ENCODE data around the gene A2M. TPM values are rescaled to one million over a fixed set of nuclear protein-coding genes. Genes with fewer than 3 reads are reported as not detected.

Gene A2M
- total RNA-seq, 2 donors from 2014 or later, result 0.26 to 0.28 TPM

DNA sequence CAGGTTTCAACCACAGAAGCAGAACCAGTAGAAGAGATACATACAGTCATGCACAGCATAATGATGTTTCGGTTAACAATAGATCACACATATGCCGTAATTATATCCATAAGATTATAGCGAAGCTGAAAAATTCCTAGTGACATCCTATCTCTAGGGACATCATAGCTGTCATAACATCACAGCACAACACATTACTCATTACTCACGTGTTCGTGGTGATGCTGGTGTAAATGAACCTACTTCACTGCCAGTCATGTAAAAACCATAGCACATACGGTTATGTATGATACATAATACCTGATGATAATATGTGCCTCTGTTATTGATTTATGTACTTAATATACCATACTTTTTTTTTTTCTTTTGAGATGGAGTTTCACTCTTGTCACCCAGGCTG lies 81.6 kb downstream of the A2M start:
- Mint-ChIP-seq H3K4me3 (no peak overlapping the region), H3K9me3 (no peaks in the 10 kb centered on the region), H3K36me3 (ENCODE audit: low read depth) (no peaks in the 10 kb centered on the region), H3K27me3 (no peaks in the 10 kb centered on the region), H3K27ac (no peak overlapping the region), H3K4me1 (peaks cover 22% of the 10 kb centered on the region)
- ATAC-seq (replicated peaks), result peak; percentile 63

DNA sequence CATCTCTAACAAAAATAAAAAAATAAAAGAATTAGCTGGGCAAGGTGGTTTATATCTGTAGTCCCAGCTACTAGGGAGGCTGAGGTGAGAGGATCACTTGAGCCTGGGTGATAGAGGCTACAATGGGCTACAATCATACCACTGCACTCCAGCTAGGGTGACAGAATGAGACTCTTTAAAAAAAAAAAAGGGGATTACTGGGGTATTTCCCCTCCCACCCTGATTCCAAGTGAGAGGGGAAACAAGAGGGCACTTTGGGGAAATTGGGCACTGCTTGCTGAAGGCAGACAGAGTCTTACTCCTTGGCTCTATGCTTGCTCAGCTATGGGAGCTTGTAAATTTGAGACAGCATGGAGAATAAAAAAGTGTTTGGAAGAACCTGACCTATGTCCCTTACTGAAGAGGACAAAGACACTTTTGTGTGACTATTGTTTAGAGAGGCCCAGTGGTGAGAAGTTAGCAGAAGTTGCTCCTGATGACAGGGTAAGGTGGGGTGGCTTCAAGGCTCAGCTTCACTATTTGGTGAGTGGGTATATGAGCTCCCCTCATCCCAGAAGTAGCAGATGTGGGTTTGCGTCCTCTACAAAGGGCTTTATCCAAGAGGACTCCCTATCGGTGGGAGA lies 82.3 kb downstream of the A2M start:
- H3K9me3 Mint-ChIP-seq, result no peaks in the 10 kb centered on the region
- H3K36me3 Mint-ChIP-seq (ENCODE audit: low read depth), result no peaks in the 10 kb centered on the region
- ATAC-seq (replicated peaks), result no peak
- H3K27ac Mint-ChIP-seq, result peak overlapping the region; percentile 29
- H3K4me3 Mint-ChIP-seq, result no peak overlapping the region
- H3K4me1 Mint-ChIP-seq, result peaks cover 23% of the 10 kb centered on the region
- H3K27me3 Mint-ChIP-seq, result no peaks in the 10 kb centered on the region

DNA sequence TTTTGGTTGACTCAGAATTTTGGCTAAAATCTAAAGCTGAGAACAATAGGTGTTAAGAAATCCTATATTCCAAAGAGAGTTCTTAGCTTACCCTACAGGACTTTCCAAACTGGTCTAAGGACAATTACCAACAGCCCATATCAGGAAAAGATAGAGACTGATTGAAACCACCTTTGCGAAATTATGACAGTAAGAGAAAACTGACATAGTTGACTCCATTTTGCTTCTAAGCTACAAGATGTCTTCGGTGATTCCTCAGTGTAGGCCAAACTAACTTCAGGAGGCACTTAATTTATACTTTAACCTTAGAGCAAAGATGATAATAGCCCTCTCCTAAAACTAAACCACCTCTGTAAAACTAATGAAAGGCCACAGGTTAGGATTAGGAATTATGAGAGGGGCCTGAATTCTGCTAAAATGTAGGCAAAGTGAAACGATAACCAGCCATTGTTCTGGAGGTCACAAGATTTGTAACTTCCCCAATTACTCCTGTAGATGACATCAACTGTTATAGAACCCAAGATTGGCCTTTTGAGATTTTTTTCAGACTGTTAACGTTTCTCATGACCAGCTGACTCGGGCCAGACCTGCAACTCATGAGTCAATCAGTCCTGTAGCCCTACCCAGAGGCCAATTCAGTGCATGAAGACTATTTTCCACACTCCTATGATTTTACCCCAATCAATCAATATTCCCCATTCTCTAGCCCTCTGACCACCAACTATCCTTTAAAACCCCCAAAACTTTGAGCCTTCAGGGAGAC lies 83.3 kb downstream of the A2M start:
- Mint-ChIP-seq H3K27ac (no peak overlapping the region), H3K36me3 (ENCODE audit: low read depth) (peaks cover 6% of the 10 kb centered on the region), H3K4me3 (no peak overlapping the region), H3K4me1 (peaks cover 27% of the 10 kb centered on the region), H3K9me3 (no peaks in the 10 kb centered on the region), H3K27me3 (no peaks in the 10 kb centered on the region)
- peak; percentile 25 for ATAC-seq (replicated peaks)

GRCh38 chr12:9030776-9031175 lies 84.9 kb downstream of the A2M start:
- no peaks in the 10 kb centered on the region for H3K27me3 Mint-ChIP-seq

DNA sequence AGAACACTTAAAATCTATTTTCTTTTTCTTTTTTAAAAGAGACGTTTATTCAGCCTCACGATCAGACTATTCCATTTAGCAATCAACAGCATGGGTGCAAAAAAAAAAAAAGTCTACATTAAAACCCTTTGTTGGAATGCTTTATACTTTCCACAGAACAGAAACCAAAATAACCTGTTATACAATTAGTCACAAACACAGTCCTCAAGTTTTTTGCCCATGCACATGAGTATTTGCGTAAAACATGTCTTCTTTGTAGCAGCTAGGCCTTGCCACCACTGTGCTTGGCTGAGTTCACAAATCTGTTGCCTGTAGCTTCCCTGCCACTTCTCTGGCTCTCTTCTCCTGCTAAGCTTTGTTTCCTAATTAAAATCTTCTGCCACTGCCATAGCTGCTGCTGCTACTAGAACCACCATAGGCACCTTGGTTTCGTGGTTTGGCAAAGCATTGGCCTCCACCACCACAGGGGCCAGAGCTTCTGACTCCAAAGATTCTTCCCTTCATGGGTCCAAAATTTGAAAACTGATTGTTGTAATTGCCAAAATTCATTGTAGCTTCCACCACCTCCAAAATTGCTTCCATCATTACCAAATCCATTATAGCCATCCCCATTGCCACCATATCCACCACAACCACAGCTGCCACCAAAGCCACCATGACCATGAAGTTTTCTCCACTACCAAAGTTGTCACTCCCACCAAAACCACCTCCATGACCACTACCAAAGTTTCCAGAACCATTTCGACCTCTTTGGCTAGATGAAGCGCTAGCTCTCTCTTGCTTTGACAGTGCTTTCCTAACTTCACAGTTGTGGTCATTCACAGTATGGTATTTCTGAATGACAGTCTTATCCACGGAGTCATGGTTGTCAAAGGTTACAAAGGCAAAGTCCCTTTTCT lies 88.3 kb downstream of the A2M start:
- H3K36me3 Mint-ChIP-seq (ENCODE audit: low read depth), result peaks cover 8% of the 10 kb centered on the region
- no peaks in the 10 kb centered on the region for H3K9me3 Mint-ChIP-seq
- H3K27me3 Mint-ChIP-seq, result no peaks in the 10 kb centered on the region
- no peak for ATAC-seq (replicated peaks)
- H3K4me1 Mint-ChIP-seq, result peaks cover 20% of the 10 kb centered on the region
- H3K4me3 Mint-ChIP-seq, result peak overlapping the region; percentile 46
- H3K27ac Mint-ChIP-seq, result peak overlapping the region; percentile 93

More at GRCh38 chr12:9030776-9031175, 84.9 kb downstream of the A2M start:
- Mint-ChIP-seq H3K36me3 (ENCODE audit: low read depth) (peaks cover 8% of the 10 kb centered on the region), H3K9me3 (no peaks in the 10 kb centered on the region), H3K4me1 (peaks cover 29% of the 10 kb centered on the region), H3K27ac (no peak overlapping the region), H3K4me3 (no peak overlapping the region)
- no peak for ATAC-seq (replicated peaks)

DNA sequence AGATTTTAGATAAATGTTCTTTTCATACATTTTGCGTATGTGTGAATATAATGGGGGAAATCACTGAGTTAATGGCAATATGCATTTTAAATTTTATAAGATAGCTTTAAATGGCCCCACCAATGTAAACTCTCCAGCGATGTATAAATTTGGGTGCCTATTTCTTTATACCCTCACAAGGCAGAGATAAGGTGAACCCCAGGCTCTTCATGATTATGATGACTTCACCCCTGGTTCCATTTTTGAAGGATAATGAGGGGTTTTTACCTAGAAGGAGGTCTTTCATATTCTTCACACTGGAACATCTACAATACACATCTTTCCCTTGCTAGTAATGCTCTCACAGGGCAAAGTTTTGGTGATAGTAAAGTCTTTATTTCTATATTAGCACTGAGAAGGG lies 91.2 kb downstream of the A2M start:
- no peaks in the 10 kb centered on the region for H3K9me3 Mint-ChIP-seq
- no peak overlapping the region for H3K27ac Mint-ChIP-seq
- H3K4me1 Mint-ChIP-seq, result peaks cover 17% of the 10 kb centered on the region
- H3K4me3 Mint-ChIP-seq, result no peak overlapping the region
- no peaks in the 10 kb centered on the region for H3K27me3 Mint-ChIP-seq
- peaks cover 8% of the 10 kb centered on the region for H3K36me3 Mint-ChIP-seq (ENCODE audit: low read depth)
- ATAC-seq (replicated peaks), result peak; percentile 21

GRCh38 chr12:9022592-9022991 lies 93.1 kb downstream of the A2M start:
- Mint-ChIP-seq H3K4me1 (peaks cover 9% of the 10 kb centered on the region), H3K27me3 (no peaks in the 10 kb centered on the region), H3K9me3 (peaks cover 2% of the 10 kb centered on the region), H3K36me3 (ENCODE audit: low read depth) (peaks cover 4% of the 10 kb centered on the region), H3K27ac (no peak overlapping the region), H3K4me3 (no peak overlapping the region)
- ATAC-seq (replicated peaks), result no peak

Other genes starting within 250 kb of the A2M start
- 10 to 100 TPM; 13.0 to 17.0 TPM for gene PHC1, start 201.4 kb downstream of the A2M start, total RNA-seq
- gene M6PR, start 166.3 kb downstream of the A2M start, total RNA-seq, result 100 to 1,000 TPM; 144 to 199 TPM
- gene KLRG1, start 126.4 kb downstream of the A2M start, total RNA-seq, result 1 to 10 TPM; 3.0 to 4.8 TPM
- not detected for gene PZP, start 92.5 kb upstream of the A2M start, total RNA-seq

Data from activated T-helper 17 cell treated with anti-CD3 and anti-CD28 coated beads, Interleukin-2, amount 50 U/mL, for 72 hours (primary cell).